GM21576 (cell line): ENCODE results near the gene MARCKSL1.

Experiments
- ATAC-seq: cut with Tn5 transposase; IDR thresholded peaks from one replicate; pipeline ENCODE4 v1.9.1; 2021; ENCODE audit warnings: mild to moderate bottlenecking, moderate library complexity; ENCODE audit not compliant: unreplicated experiment

MARCKSL1 gene

GRCh38 chr1:32353431-32353830 lies 17.4 kb upstream of the MARCKSL1 start:
- no peak for ATAC-seq

DNA sequence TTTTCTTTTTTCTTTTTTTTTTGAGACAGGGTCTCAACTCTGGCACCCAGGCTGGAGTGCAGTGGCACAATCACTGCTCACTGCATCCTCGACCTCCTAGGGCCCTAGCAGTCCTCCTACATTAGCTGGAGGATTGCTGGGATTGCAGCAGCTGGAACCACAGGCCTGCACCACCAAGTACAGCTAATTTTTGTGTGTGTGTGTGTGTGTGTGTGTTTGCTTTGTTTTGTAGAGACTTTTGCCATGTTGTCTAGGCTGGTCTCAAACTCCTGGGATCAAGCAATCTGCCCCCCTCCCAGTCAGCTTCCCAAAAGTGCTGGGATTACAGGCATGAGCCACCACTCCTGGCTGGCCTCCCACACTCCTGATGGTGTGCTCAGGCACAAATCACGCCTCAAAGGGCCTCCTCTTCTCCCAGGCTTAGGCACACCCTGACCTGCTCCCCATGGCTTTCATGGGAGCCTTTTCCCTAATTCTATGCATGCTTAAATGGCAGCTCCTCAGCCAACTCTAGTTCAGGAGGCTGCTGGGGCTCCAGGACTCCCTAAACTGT lies 16.9 kb upstream of the MARCKSL1 start:
- no peak for ATAC-seq

- no peak for ATAC-seq
These were observed 16.3 kb upstream of the MARCKSL1 start for GRCh38 chr1:32352239-32352745.

GRCh38 chr1:32351399-32352238 lies 15.6 kb upstream of the MARCKSL1 start:
- ATAC-seq, result peak; percentile 82

GRCh38 chr1:32350785-32351398 lies 14.9 kb upstream of the MARCKSL1 start:
- ATAC-seq, result peak; percentile 28

DNA sequence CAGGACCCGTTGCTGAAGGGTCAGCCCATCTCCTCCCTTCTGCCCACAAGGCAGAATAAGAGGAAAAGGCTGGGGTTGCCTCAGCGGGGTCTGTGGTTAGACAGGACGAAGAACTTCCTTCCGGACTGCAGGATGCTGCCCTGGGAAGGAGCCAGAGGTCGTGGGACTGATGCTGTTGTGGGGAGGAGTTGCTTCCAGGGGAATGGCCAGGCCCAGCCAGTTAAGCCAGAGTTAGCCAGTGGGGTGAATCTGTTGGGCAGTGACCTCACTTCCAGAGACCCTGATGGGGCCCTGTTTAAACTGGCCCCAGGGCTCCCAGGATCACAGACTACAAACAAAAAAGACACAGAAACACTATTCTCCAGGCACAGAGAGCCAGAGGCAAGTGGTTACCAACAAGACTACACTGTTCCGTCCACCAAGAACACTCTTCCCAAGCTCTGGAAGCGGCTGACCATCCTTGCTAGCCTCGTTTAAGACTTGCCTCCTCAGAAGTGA lies 13.2 kb upstream of the MARCKSL1 start:
- no peak for ATAC-seq

DNA sequence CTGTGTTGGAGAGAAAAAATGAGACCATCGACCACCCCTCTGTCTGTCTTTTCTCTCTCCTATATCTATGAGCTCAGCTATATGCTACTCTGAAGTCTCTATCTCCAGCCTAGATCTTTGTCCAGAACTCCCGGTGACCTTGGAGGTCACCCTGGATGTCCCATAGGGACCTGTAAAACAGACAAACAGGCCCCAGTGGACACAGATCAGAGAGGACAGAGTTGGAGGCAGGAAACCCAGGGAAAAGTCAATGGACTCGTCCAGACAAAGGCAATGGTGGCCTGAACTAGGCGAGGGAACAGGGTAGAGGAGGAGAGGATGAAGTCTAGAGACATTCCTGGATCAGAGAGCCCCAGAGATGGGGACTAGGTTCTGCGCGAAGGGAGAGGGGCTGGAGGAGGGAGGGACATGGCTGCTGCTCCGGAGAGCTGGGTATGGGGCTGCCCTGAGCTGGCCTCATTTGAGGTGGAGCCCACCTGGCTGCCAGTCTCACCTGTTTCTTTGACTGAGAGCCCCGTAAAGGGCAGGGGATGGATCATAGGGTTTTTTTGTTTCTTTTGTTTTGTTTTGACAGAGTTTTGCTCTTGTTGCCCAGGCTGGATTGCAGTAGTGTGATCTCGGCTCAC lies 10.6 kb upstream of the MARCKSL1 start:
- ATAC-seq, result no peak

GRCh38 chr1:32345289-32345827 lies 9.3 kb upstream of the MARCKSL1 start:
- no peak for ATAC-seq

GRCh38 chr1:32342704-32343103 lies 6.7 kb upstream of the MARCKSL1 start:
- no peak for ATAC-seq

DNA sequence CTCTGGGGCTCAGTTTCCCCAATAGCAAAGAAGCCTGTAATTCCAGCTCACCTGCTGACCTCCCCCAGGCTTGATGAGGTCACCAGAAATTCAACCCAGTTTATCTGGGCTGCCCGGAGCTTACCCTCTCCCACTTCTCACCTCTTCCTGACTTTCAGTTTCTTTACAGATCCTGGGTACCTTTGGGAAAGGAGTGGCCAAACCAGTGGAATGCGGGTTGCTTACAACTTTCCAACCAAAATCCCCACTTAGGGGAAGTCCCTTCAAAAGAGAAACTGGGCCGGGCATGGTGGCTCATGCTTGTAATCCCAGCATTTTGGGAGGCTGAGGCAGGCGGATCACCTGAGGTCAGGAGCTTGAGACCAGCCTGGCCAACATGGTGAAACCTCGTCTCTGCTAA lies 5.9 kb upstream of the MARCKSL1 start:
- no peak for ATAC-seq

DNA sequence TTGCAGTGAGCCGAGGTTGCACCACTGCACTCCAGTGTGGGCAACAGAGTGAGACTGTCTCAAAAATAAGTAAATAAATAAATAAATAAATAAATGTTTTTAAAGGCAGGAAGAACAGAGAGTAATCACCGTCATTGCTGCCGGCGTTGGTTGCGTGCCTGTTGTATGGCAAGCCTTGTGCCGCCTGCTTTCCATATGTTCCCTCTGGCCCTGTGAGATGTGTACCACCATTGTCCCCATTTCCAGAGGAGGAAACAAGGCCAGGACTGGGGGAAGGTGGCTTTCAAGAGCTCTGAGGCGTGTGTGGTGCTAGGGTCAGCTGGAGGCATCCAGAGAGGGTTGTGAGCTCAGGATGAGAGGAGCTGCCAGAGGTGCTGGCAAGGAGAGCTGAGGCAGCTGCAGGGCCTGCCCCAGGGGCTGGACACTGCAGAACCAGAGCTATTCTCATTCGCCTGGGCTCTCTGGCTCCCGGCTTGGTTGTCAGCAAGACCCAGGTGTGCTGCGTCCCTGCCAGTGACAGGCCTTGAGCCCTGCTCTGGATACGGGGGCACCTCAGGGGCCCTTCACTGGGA lies 5.2 kb upstream of the MARCKSL1 start:
- ATAC-seq, result no peak

DNA sequence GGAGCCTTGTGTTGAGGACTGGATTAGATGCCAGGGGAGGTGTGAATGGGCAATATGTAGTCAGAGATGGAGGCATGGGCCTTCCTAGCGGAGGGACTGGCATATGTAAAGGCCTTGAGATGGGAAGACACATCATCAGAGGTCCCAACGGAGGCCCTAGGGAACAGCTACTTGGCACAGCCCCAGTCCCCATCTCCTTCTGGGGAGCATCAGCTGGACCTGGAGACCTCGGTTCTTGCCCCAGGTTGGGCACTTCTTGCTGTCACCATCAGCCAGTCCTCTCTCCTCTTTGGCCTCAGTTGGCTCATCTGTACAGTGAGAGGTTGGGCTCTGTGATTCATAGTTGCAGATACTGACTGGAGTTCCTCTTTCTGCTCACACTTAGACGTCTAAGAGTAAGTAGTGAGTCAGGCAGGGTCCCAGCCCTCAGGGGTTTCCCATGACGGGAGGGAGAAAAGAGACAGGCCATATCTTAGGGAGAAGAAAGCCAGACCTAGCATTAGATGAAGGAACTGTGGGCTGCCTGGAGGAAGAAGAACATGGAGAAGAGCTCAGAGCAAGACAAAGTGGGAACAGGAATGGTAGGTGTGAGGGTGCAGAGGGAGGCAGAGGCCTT lies 3.4 kb upstream of the MARCKSL1 start:
- ATAC-seq, result no peak

GRCh38 chr1:32338637-32339145 lies 2.7 kb upstream of the MARCKSL1 start:
- ATAC-seq, result no peak

DNA sequence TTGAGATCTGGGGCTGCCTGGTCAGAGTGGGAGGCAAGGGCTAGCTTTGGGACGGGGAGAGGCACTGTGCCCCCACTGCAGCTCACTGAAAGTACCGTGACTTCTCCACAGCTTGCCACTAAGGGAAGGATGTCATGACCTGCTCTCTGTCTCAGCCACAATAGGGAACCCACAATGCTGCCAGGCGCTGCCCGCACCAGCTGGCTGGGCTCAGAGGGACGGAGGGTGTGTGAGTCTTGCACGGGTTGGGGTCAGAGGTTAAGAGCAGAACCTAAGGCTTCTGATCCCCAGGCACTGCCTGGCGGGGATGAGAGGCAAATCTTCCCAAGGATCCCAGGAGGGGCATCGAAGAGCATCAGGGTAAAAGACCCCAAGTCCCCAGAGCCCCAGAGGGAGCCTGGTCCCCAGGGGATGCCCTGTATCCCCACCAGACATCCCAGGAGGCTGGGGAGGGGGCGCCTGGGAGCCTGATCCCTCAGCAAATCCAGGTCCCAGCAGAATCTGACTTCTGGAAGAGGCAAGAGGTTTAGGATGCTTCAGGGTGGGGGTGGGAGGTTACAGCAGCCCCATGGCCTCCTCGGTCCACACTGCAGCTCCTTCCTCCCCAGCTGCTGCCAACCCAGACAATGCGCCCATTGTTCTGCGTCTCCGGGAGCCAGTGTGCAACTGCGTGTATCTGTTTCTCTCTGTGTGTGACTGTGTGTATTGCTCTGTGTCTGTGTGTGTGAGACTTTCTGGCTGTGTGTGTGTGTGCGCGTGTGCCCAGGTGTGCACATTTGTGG lies 2.0 kb upstream of the MARCKSL1 start:
- ATAC-seq, result no peak

DNA sequence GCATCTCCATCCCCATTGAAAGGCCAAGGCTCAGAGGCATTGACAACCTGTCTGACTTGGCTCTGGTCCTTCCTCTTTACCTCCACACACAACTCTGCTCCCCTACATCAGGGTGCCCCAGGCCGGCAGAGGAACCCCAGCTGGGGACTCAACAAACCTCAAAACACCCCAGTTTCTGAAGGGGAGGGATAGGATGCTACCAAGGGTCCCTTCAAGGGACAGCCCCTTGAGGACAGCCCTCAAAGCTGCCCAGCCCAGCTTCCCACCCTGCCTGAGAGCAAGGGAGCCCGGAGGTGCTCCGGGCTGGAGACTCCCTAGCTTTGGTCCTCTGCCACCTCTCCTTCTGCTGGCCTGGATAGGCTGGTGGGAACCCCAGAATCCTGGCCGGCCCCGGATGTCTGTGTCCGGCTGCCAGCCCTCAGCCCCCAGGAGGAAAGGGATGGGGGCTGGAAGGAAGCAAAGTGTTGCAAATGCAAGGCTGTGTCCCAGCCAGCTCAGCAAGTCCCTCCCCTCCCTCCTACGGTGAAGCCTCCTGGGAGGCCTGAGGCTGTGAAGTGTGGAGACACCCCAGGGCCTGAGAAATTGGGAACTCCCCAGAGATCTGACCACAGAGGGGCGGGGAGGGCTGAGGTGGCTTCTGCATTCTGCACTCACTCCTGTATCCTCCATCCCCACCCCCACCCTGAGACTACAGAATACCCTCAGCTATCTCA lies 1.1 kb upstream of the MARCKSL1 start:
- ATAC-seq, result no peak

- no peak for ATAC-seq
These were observed 529 bp upstream of the MARCKSL1 start for GRCh38 chr1:32336591-32336932.

- ATAC-seq, result no peak
These were observed 571 bp downstream of the MARCKSL1 start for GRCh38 chr1:32335535-32335789.

GRCh38 chr1:32334864-32335534 lies 1.0 kb downstream of the MARCKSL1 start:
- no peak for ATAC-seq
